Mononuclear cell (primary cell): ENCODE data around the gene AMZ1. TPM values are rescaled to one million over a fixed set of nuclear protein-coding genes. Genes with fewer than 3 reads are reported as not detected.

ENCODE experiments used
- H3K27me3 ChIP-seq: 2 replicates; pipeline ENCODE4 v1.6.0; 2011; ENCODE audit warnings: low read length, control low read depth; ENCODE audit not compliant: insufficient read depth
- H3K4me1 ChIP-seq: 2 replicates; pipeline ENCODE4 v1.5.1; 2011; ENCODE audit warnings: mild to moderate bottlenecking, low read length, control low read depth; ENCODE audit not compliant: insufficient read depth
- H3K4me3 ChIP-seq: 2 replicates; pipeline ENCODE4 v1.5.1; 2011; ENCODE audit warnings: mild to moderate bottlenecking, low read length, moderate library complexity
- H3K9me3 ChIP-seq: 2 replicates; pipeline ENCODE4 v1.5.1; 2011; ENCODE audit warnings: low read depth, mild to moderate bottlenecking, control low read depth, low read length
- total RNA-seq: library from RNA; depleted of rRNA; stranded (reverse); fragments of >200 nt; gene quantifications from one replicate; pipeline ENCODE4 v1.2.3, GENCODE V29; 2012

Gene AMZ1
- total RNA-seq, 1 donor = 0.63 TPM

DNA sequence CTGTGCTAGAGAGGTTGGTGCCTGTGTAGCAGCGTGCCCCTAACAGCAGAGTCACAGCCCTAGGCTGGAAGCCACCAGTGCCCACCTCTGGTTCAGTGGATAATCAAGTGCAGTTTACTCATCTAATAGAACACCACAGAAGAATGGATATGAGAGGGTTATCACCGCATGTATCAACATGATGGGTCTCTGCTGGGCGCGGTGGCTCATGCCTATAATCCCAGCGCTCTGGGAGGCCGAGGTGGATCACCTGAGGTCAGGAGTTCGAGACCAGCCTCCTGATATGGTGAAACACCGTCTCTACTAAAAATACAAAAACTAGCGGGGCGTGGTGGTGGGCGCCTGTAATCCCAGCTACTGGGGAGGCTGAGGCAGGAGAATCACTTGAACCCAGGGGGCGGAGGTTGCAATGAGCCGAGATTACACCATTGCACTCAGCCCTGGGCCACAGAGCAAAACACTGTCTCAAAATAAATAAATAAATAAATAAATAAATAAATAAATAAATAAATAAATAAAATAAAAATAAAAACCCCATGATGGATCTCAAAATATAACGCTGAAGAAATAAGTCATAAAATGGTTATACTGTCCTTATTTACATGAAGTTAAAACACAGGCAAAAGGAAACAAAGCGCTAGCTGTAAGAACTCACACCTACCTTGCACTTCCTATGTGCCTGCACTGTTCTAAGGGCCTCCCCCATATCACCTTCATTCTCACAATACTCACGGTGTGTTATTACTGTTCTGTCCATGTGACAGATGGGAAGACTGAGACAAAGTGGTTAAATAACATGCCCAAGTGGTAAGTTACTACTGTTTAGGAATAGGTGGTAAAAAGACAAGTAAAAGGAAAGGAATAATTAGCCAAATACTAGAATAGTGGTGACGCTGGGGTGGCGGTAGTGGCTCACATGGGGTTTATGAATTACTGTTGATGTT is 70.9 kb downstream of the AMZ1 start:
- Histone ChIP-seq H3K4me3 (no peak overlapping the region), H3K4me1 (peaks cover 51% of the 10 kb centered on the region), H3K27me3 (no peaks in the 10 kb centered on the region), H3K9me3 (no peaks in the 10 kb centered on the region)

DNA sequence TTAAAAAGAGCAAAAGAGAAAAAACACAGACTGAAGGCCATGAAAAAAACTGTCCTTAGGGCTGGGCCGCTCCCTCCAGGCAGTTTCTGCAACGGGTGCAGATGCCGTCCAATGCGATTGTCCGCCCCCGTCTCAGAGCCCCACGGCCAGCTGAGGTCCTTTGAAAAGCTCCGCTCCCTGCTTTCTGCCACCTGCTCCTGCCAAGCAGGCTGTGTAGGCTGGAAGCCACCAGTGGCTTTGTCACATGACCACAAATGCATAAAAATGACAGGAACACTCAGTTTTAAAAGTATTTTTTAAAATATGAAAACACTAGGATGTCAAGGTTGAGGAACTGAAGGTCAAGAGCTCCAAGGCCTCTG is 71.7 kb downstream of the AMZ1 start:
- Histone ChIP-seq H3K27me3 (no peaks in the 10 kb centered on the region), H3K9me3 (no peaks in the 10 kb centered on the region), H3K4me1 (peaks cover 51% of the 10 kb centered on the region), H3K4me3 (no peak overlapping the region)

DNA sequence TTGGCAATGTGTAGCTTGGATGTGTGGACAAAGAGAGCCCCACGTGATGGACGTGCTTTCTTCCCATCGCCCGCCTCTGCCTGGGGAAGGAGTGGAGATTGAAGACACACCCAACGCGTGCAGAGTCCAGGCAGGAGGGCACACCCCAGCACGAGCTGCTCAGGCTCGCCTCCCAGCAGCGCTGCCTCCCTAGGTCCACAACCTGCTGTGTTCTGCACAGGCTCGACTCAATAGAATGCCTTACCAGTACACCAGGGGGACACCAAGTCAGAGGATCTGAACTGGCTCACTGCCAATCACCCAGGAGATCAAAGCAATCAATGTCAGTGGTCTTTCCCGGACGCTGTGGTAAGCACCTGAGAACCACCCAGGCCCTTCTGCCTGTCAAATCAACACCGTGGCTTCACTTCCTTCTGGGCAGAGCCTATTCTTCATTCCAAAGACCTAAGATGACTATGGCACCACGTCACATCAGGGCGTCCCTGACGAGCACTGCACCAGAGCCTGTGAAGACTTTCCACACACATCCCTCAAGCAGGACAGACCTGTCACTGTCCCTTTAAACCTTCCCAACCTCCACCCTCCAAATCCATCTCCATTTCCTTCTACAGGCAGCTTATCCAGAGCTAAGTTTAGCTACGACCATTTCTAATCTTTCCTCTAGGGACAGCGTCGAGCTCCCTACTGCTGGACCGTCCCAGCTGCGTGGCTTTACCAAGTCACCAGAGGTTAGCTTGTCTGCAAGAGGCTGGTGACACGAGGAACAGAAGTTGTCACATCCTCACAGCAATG is 72.3 kb downstream of the AMZ1 start:
- H3K27me3 ChIP-seq = no peaks in the 10 kb centered on the region
- H3K4me1 ChIP-seq = peaks cover 51% of the 10 kb centered on the region
- H3K4me3 ChIP-seq = no peak overlapping the region
- no peaks in the 10 kb centered on the region for H3K9me3 ChIP-seq

DNA sequence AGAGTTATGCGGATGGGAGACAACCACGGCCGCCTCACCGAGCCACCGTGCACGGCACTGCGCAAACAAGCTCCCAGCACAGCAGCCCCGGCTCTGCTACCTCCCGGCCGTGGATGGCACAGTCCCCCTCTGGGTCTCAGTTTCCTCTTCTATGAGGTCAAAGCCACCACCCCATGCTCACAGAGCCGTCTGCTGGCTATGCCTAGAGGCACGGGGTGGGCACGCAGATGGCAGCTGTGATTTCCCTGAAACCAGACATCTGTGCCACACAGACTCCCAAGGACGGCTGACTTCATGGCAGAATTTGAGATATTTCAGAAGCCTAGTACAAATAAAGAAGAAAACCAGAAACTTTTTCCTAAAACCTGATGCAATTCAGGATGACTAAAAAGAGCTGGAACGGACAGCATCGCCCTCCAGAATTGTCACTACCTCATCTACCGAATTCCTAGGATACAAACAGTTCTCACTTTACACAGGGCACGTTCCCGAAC is 73.2 kb downstream of the AMZ1 start:
- Histone ChIP-seq H3K4me3 (no peak overlapping the region), H3K9me3 (no peaks in the 10 kb centered on the region), H3K4me1 (peaks cover 51% of the 10 kb centered on the region), H3K27me3 (no peaks in the 10 kb centered on the region)

DNA sequence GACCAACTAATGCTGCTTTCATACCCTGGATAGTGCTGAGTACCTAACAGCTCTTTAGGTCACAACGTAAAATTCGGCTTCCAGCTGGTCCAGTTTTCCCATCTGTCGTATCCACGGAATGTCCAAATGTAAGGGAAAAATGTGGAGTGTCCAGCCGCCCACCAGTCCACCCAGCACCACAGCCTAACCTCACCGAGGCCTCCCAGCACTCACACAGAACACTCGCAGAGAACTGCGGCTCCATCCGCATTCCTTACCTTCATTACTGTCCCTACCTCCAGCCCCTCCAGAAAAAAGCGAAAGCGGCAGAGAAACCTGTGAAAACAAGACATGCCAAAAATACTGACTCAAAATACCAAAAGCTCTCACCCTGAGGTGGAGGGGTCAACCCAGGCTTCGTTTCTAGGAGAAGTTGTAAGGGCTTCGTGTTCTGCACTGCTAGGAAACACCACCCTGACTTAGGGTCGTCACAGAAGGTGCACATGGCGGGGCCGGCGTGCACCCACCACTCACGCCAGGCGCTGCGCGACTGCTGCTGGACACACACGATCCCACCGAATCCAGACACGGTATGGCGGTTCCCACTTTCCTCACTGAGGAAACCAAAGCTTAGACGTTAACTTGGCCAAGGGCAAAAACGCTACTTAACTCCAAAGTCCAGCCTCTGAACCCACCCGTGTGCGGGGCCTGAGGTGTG is 73.9 kb downstream of the AMZ1 start:
- H3K4me1 ChIP-seq = peaks cover 45% of the 10 kb centered on the region
- no peaks in the 10 kb centered on the region for H3K27me3 ChIP-seq
- H3K4me3 ChIP-seq = no peak overlapping the region
- H3K9me3 ChIP-seq = no peaks in the 10 kb centered on the region

DNA sequence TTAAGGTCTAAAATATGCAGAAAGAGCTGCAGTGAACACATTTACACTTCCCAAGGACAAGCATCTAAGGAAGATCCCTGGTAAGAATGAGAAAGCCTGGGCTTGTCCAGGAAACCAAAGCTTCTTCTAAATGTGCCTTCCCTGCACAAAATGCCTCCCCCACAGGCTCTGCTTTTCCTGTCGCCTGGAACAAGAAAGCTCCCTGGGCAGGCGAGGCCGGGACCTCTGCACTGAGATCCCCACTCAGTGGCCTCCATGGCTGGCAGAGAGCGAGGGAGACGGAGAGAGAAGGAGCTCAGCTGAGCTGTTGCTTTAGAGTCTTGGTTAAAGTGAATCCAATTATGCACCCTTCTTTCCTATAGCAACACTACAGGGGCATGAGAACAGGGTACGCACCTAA is 75.6 kb downstream of the AMZ1 start:
- Histone ChIP-seq H3K27me3 (no peaks in the 10 kb centered on the region), H3K4me1 (peaks cover 29% of the 10 kb centered on the region), H3K9me3 (no peaks in the 10 kb centered on the region), H3K4me3 (no peak overlapping the region)

DNA sequence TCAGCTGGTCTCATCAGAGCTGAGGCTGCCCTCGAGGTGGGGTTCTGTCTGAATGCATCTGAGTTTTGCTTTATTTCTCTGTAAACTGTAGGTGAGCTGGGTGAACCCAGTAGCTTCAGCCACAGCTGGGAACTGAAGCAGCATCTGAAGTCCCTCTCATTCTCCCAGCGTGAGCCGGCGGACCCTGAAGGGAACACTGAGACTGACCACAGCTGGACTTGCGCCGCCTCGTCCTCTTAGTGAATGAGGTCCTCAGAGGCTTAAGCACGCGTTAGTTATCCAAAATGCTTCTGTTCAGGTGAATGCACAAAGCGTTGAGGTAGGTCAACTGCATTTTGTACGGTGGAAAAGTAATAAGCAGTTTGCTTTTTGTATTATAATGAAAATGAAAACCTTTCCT is 76.6 kb downstream of the AMZ1 start:
- Histone ChIP-seq H3K27me3 (no peaks in the 10 kb centered on the region), H3K4me3 (no peak overlapping the region), H3K4me1 (peaks cover 19% of the 10 kb centered on the region), H3K9me3 (no peaks in the 10 kb centered on the region)

Other genes with a start within 250 kb of the AMZ1 start
- gene GRIFIN, start 211.8 kb upstream of the AMZ1 start, total RNA-seq = not detected
- 101 TPM for gene LFNG, start 168.4 kb upstream of the AMZ1 start, total RNA-seq
- gene BRAT1, start 132.7 kb upstream of the AMZ1 start, total RNA-seq = 7.7 TPM
- gene IQCE, start 129.2 kb upstream of the AMZ1 start, total RNA-seq = 2.7 TPM
- 22.4 TPM for gene TTYH3, start 56.2 kb upstream of the AMZ1 start, total RNA-seq
- gene GNA12, start 156.1 kb downstream of the AMZ1 start, total RNA-seq = 22.7 TPM